ENCODE measurements around the gene NKD1. TPM values are rescaled to one million over a fixed set of nuclear protein-coding genes. Genes with fewer than 3 reads are reported as not detected.
A peak's percentile ranks its signal among the peaks of the same experiment; 100 is the strongest.

The NKD1 gene
- total and polyA plus RNA-seq, 4 donors = 2.3 to 14.1 (median 8.0) TPM

DNA sequence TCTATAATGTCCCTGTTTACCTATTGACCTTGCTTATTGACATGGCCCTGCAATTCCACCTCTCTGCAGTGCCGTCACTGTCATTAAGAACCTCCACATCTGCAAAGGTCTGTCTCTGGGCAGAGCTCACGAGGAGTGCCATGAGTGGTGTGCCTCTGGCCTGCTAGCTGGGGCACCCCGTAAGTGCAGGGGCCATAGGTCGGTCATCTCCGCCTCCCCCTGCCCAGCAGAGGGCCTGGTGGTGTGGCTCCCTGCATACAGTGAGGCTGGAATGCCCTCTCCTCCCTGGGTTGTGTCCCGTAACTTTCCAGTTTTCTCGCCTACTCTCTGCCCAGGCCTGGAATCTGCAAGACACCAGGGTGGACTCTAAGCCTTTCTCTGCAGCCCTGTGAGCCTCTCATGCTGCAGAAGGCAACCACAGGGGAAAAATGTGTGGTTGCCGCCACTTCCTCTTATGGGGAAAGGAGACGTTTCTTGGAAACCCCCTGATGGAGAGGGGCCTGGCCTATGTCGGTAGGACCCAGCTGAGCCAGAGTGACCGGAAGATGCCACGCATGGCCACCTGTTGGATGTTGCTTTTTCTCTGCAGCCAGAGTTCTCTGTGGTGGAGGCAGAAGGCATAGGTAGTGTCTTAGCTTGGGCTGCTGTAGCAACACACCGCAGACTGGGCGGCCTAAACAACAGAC, 135.6 kb downstream of the NKD1 start:
- DNase-seq (no peak), ATAC-seq (ENCODE audit: insufficient read depth, low FRiP score) (peak; percentile 56)
- Histone ChIP-seq H3K27ac (ENCODE audit: low read depth in 1 of 2, low read length in 1 of 2) (peak overlapping the region in 1 of 2 donors; percentile 60), H3K36me3 (ENCODE audit: control insufficient read depth in 4 of 4, insufficient read depth in 4 of 4, low read length in 4 of 4) (no peaks in the 10 kb centered on the region), H3K4me3 (no peak overlapping the region), H3K9me3 (ENCODE audit: control insufficient read depth in 4 of 4, insufficient read depth in 3 of 4, low read length in 3 of 4) (no peaks in the 10 kb centered on the region), H3K9ac (ENCODE audit: insufficient read depth in 1 of 2, low read length in 2 of 2) (no peak overlapping the region), H3K27me3 (ENCODE audit: control insufficient read depth in 3 of 3, insufficient read depth in 3 of 3, low read length in 2 of 3) (no peaks in the 10 kb centered on the region), H3K4me1 (ENCODE audit: control insufficient read depth in 5 of 5, insufficient read depth in 5 of 5, low read length in 5 of 5) (peaks cover 0 to 9% (median 0%) of the 10 kb centered on the region in 5 donors)
- 33 to 67% methylated on average over 14 of the region's 14 CpGs for WGBS, 2 donors
- TF ChIP-seq, protein P1, sequence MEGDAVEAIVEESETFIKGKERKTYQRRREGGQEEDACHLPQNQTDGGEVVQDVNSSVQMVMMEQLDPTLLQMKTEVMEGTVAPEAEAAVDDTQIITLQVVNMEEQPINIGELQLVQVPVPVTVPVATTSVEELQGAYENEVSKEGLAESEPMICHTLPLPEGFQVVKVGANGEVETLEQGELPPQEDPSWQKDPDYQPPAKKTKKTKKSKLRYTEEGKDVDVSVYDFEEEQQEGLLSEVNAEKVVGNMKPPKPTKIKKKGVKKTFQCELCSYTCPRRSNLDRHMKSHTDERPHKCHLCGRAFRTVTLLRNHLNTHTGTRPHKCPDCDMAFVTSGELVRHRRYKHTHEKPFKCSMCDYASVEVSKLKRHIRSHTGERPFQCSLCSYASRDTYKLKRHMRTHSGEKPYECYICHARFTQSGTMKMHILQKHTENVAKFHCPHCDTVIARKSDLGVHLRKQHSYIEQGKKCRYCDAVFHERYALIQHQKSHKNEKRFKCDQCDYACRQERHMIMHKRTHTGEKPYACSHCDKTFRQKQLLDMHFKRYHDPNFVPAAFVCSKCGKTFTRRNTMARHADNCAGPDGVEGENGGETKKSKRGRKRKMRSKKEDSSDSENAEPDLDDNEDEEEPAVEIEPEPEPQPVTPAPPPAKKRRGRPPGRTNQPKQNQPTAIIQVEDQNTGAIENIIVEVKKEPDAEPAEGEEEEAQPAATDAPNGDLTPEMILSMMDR (IDR thresholded peaks at IDR 0.05; ENCODE audit: control extremely low read depth, extremely low read depth) = no peak

DNA sequence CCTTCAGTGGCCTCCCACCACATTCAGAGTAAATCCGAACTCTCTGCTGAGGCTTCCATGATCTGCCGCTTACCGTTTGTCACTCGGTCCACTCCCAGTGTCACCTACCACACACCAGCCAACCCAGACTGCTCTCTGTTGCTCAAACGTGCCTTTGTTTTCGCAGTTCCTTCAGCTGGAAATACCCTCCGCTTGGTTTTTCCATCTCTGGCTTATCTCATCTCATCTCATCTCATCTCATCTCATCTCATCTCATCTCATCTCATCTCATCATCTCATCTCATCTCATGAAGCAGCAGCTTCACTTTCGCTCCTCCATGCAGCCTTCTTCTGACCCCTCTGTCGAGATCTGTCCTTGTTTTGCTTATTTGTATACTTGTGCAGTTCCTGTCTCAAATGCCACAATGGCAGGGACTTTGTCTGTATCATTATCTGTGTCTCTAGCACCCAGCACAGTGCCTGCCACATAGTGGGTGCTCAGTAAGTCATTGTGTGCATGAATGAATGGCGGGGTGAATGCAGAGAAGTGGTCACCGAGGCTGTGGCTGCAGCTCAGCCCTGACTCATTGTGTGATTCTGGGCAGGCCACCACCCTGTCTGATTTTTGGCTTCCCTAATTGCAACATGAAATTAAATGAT, 136.7 kb downstream of the NKD1 start:
- no peaks in the 10 kb centered on the region for H3K27me3 ChIP-seq (ENCODE audit: control insufficient read depth in 3 of 3, insufficient read depth in 3 of 3, low read length in 2 of 3)
- no peak overlapping the region for H3K9ac ChIP-seq (ENCODE audit: insufficient read depth in 1 of 2, low read length in 2 of 2)
- peaks cover 0 to 9% (median 0%) of the 10 kb centered on the region in 5 donors for H3K4me1 ChIP-seq (ENCODE audit: control insufficient read depth in 5 of 5, insufficient read depth in 5 of 5, low read length in 5 of 5)
- 61 to 65% methylated on average over 11 of the region's 11 CpGs for WGBS, 2 donors
- DNase-seq (no peak), ATAC-seq (ENCODE audit: insufficient read depth, low FRiP score) (peak; percentile 47)
- peak overlapping the region in 1 of 2 donors; percentile 32 for H3K27ac ChIP-seq (ENCODE audit: low read depth in 1 of 2, low read length in 1 of 2)
- no peaks in the 10 kb centered on the region for H3K9me3 ChIP-seq (ENCODE audit: control insufficient read depth in 4 of 4, insufficient read depth in 3 of 4, low read length in 3 of 4)
- TF ChIP-seq, protein P1 (IDR thresholded peaks at IDR 0.05; ENCODE audit: control extremely low read depth, extremely low read depth) = no peak
- no peaks in the 10 kb centered on the region for H3K36me3 ChIP-seq (ENCODE audit: control insufficient read depth in 4 of 4, insufficient read depth in 4 of 4, low read length in 4 of 4)
- no peak overlapping the region for H3K4me3 ChIP-seq

DNA sequence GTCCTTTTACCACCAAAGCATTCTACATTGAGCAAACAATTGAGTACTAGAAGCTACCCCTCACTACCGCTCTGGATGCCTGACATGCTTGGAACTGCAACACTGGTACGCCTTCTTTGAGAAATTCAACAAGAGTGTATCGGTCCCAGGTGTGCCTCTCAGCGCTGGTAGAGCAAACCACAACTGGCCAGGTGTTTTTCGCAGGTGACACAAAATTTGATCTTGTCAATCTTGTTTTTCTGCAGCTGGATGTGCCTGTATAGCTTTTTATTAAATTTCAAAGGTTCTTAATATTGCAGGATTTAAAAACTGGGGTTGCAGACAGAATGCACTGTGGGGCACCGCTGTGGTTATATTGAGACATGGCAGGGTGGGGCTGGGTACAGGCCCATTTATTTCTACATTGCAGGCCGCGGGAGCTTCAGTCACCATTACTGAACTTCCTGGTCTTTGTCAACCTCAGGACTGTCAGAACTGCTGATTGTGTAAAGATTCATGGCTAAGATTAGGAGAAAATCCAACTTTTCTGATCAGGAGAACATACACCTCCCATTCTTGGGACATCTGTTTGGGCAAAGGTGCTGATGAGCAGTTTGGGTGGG, 137.4 kb downstream of the NKD1 start:
- 43 to 68% methylated on average over 8 of the region's 8 CpGs for WGBS, 2 donors
- Histone ChIP-seq H3K9ac (ENCODE audit: insufficient read depth in 1 of 2, low read length in 2 of 2) (no peak overlapping the region), H3K9me3 (ENCODE audit: control insufficient read depth in 4 of 4, insufficient read depth in 3 of 4, low read length in 3 of 4) (no peaks in the 10 kb centered on the region), H3K36me3 (ENCODE audit: control insufficient read depth in 4 of 4, insufficient read depth in 4 of 4, low read length in 4 of 4) (no peaks in the 10 kb centered on the region), H3K27ac (ENCODE audit: low read depth in 1 of 2, low read length in 1 of 2) (peak overlapping the region in 1 of 2 donors; percentile 43), H3K27me3 (ENCODE audit: control insufficient read depth in 3 of 3, insufficient read depth in 3 of 3, low read length in 2 of 3) (no peaks in the 10 kb centered on the region), H3K4me3 (no peak overlapping the region), H3K4me1 (ENCODE audit: control insufficient read depth in 5 of 5, insufficient read depth in 5 of 5, low read length in 5 of 5) (peaks cover 0 to 9% (median 0%) of the 10 kb centered on the region in 5 donors)
- peak; percentile 27 for ATAC-seq (ENCODE audit: insufficient read depth, low FRiP score)
- DNase-seq = no peak
- TF ChIP-seq, protein P1 (IDR thresholded peaks at IDR 0.05; ENCODE audit: control extremely low read depth, extremely low read depth) = no peak

Measured in lung (tissue), 12 donors.